Measurements from ENCODE around the gene PCTP.

GRCh38 chr17:55769625-55770000 is 18.8 kb downstream of the PCTP start:
- TF ChIP-seq CTCF (IDR thresholded peaks at IDR 0.05 in 4 of 5, conservative IDR thresholded peaks at IDR 0.05 in 1 of 5) (no peak), POLR2A (IDR thresholded peaks at IDR 0.05) (no peak)

Measured in gastrocnemius medialis (tissue), 4 donors.